ENCODE measurements around the gene SLC35F5. TPM values are rescaled to one million over a fixed set of nuclear protein-coding genes. Genes with fewer than 3 reads are reported as not detected.
"Not testable (repeated sequence)": the region's sequence is repeated elsewhere in the genome, so short reads cannot be mapped to it uniquely, and the experiment has no call there.

Gene SLC35F5
- polyA plus RNA-seq, 2 donors = 19.8 to 31.3 TPM

- H3K27me3 ChIP-seq (ENCODE audit: control insufficient read depth in 1 of 2, insufficient read depth in 2 of 2, low read length in 2 of 2) = no peaks in the 10 kb centered on the region
- no peaks in the 10 kb centered on the region for H3K9me3 ChIP-seq (ENCODE audit: control insufficient read depth in 2 of 2, insufficient read depth in 1 of 2, low read depth in 1 of 2, low read length in 1 of 2)
- no peak overlapping the region for H3K4me3 ChIP-seq (ENCODE audit: low read depth in 1 of 2, low read length in 2 of 2)
- H3K27ac ChIP-seq (ENCODE audit: low read depth in 2 of 2, low read length in 1 of 2) = no peak overlapping the region
- no peaks in the 10 kb centered on the region for H3K36me3 ChIP-seq (ENCODE audit: control insufficient read depth in 2 of 2, insufficient read depth in 2 of 2, low read length in 1 of 2)
- H3K4me1 ChIP-seq (ENCODE audit: control insufficient read depth in 2 of 2, insufficient read depth in 2 of 2, low read length in 1 of 2) = no peaks in the 10 kb centered on the region
- 89 to 94% methylated on average over 5 of the region's 5 CpGs for WGBS, 2 donors
These were observed 57.5 kb downstream of the SLC35F5 start for GRCh38 chr2:113698892-113699447.

- WGBS, 2 donors = 94 to 97% methylated on average over 2 of the region's 2 CpGs
- H3K36me3 ChIP-seq (ENCODE audit: control insufficient read depth in 2 of 2, insufficient read depth in 2 of 2, low read length in 1 of 2); H3K4me3 ChIP-seq (ENCODE audit: low read depth in 1 of 2, low read length in 2 of 2); H3K4me1 ChIP-seq (ENCODE audit: control insufficient read depth in 2 of 2, insufficient read depth in 2 of 2, low read length in 1 of 2); H3K27me3 ChIP-seq (ENCODE audit: control insufficient read depth in 1 of 2, insufficient read depth in 2 of 2, low read length in 2 of 2); H3K27ac ChIP-seq (ENCODE audit: low read depth in 2 of 2, low read length in 1 of 2); H3K9me3 ChIP-seq (ENCODE audit: control insufficient read depth in 2 of 2, insufficient read depth in 1 of 2, low read depth in 1 of 2, low read length in 1 of 2): not testable (repeated sequence)
These were observed 58.2 kb downstream of the SLC35F5 start for GRCh38 chr2:113698251-113698650.

- Histone ChIP-seq H3K4me1 (ENCODE audit: control insufficient read depth in 2 of 2, insufficient read depth in 2 of 2, low read length in 1 of 2) (peaks cover 0 to 2% of the 10 kb centered on the region in 2 donors), H3K36me3 (ENCODE audit: control insufficient read depth in 2 of 2, insufficient read depth in 2 of 2, low read length in 1 of 2) (no peaks in the 10 kb centered on the region), H3K27ac (ENCODE audit: low read depth in 2 of 2, low read length in 1 of 2) (no peak overlapping the region), H3K9me3 (ENCODE audit: control insufficient read depth in 2 of 2, insufficient read depth in 1 of 2, low read depth in 1 of 2, low read length in 1 of 2) (no peaks in the 10 kb centered on the region), H3K4me3 (ENCODE audit: low read depth in 1 of 2, low read length in 2 of 2) (no peak overlapping the region), H3K27me3 (ENCODE audit: control insufficient read depth in 1 of 2, insufficient read depth in 2 of 2, low read length in 2 of 2) (no peaks in the 10 kb centered on the region)
- WGBS, 2 donors = 96 to 97% methylated on average over 4 of the region's 4 CpGs
These were observed 58.9 kb downstream of the SLC35F5 start for GRCh38 chr2:113697516-113697915.

GRCh38 chr2:113694438-113694837, 62.0 kb downstream of the SLC35F5 start:
- H3K36me3 ChIP-seq (ENCODE audit: control insufficient read depth in 2 of 2, insufficient read depth in 2 of 2, low read length in 1 of 2) = no peaks in the 10 kb centered on the region
- H3K9me3 ChIP-seq (ENCODE audit: control insufficient read depth in 2 of 2, insufficient read depth in 1 of 2, low read depth in 1 of 2, low read length in 1 of 2) = no peaks in the 10 kb centered on the region
- no peak overlapping the region for H3K27ac ChIP-seq (ENCODE audit: low read depth in 2 of 2, low read length in 1 of 2)
- H3K4me1 ChIP-seq (ENCODE audit: control insufficient read depth in 2 of 2, insufficient read depth in 2 of 2, low read length in 1 of 2) = peaks cover 0 to 2% of the 10 kb centered on the region in 2 donors
- H3K27me3 ChIP-seq (ENCODE audit: control insufficient read depth in 1 of 2, insufficient read depth in 2 of 2, low read length in 2 of 2) = no peaks in the 10 kb centered on the region
- no peak overlapping the region for H3K4me3 ChIP-seq (ENCODE audit: low read depth in 1 of 2, low read length in 2 of 2)
- 69 to 71% methylated on average over 9 of the region's 9 CpGs for WGBS, 2 donors

- H3K9me3 ChIP-seq (ENCODE audit: control insufficient read depth in 2 of 2, insufficient read depth in 1 of 2, low read depth in 1 of 2, low read length in 1 of 2) = no peaks in the 10 kb centered on the region
- no peaks in the 10 kb centered on the region for H3K36me3 ChIP-seq (ENCODE audit: control insufficient read depth in 2 of 2, insufficient read depth in 2 of 2, low read length in 1 of 2)
- no peak overlapping the region for H3K4me3 ChIP-seq (ENCODE audit: low read depth in 1 of 2, low read length in 2 of 2)
- 69 to 70% methylated on average over 3 of the region's 3 CpGs for WGBS, 2 donors
- peaks cover 0 to 2% of the 10 kb centered on the region in 2 donors for H3K4me1 ChIP-seq (ENCODE audit: control insufficient read depth in 2 of 2, insufficient read depth in 2 of 2, low read length in 1 of 2)
- H3K27me3 ChIP-seq (ENCODE audit: control insufficient read depth in 1 of 2, insufficient read depth in 2 of 2, low read length in 2 of 2) = no peaks in the 10 kb centered on the region
- no peak overlapping the region for H3K27ac ChIP-seq (ENCODE audit: low read depth in 2 of 2, low read length in 1 of 2)
These were observed 63.6 kb downstream of the SLC35F5 start for GRCh38 chr2:113692698-113693428.

- not testable (repeated sequence) for H3K4me1 ChIP-seq (ENCODE audit: control insufficient read depth in 2 of 2, insufficient read depth in 2 of 2, low read length in 1 of 2); H3K36me3 ChIP-seq (ENCODE audit: control insufficient read depth in 2 of 2, insufficient read depth in 2 of 2, low read length in 1 of 2); H3K27me3 ChIP-seq (ENCODE audit: control insufficient read depth in 1 of 2, insufficient read depth in 2 of 2, low read length in 2 of 2); H3K27ac ChIP-seq (ENCODE audit: low read depth in 2 of 2, low read length in 1 of 2); H3K4me3 ChIP-seq (ENCODE audit: low read depth in 1 of 2, low read length in 2 of 2); H3K9me3 ChIP-seq (ENCODE audit: control insufficient read depth in 2 of 2, insufficient read depth in 1 of 2, low read depth in 1 of 2, low read length in 1 of 2)
- WGBS, 2 donors = 52 to 55% methylated on average over 3 of the region's 3 CpGs
These were observed 65.6 kb downstream of the SLC35F5 start for GRCh38 chr2:113690871-113691270.

GRCh38 chr2:113686537-113686936, 69.9 kb downstream of the SLC35F5 start:
- H3K9me3 ChIP-seq (ENCODE audit: control insufficient read depth in 2 of 2, insufficient read depth in 1 of 2, low read depth in 1 of 2, low read length in 1 of 2) = no peaks in the 10 kb centered on the region
- no peak overlapping the region for H3K4me3 ChIP-seq (ENCODE audit: low read depth in 1 of 2, low read length in 2 of 2)
- no peaks in the 10 kb centered on the region for H3K27me3 ChIP-seq (ENCODE audit: control insufficient read depth in 1 of 2, insufficient read depth in 2 of 2, low read length in 2 of 2)
- WGBS, 2 donors = 79 to 85% methylated on average over 2 of the region's 2 CpGs
- H3K4me1 ChIP-seq (ENCODE audit: control insufficient read depth in 2 of 2, insufficient read depth in 2 of 2, low read length in 1 of 2) = no peaks in the 10 kb centered on the region
- H3K36me3 ChIP-seq (ENCODE audit: control insufficient read depth in 2 of 2, insufficient read depth in 2 of 2, low read length in 1 of 2) = no peaks in the 10 kb centered on the region
- H3K27ac ChIP-seq (ENCODE audit: low read depth in 2 of 2, low read length in 1 of 2) = no peak overlapping the region

- Histone ChIP-seq H3K4me3 (ENCODE audit: low read depth in 1 of 2, low read length in 2 of 2) (no peak overlapping the region), H3K9me3 (ENCODE audit: control insufficient read depth in 2 of 2, insufficient read depth in 1 of 2, low read depth in 1 of 2, low read length in 1 of 2) (no peaks in the 10 kb centered on the region)
- 90 to 92% methylated on average over 8 of the region's 8 CpGs for WGBS, 2 donors
These were observed 71.0 kb downstream of the SLC35F5 start for GRCh38 chr2:113685471-113685870.

GRCh38 chr2:113679457-113679856, 77.0 kb downstream of the SLC35F5 start:
- 86 to 88% methylated on average over 8 of the region's 8 CpGs for WGBS, 2 donors
- Histone ChIP-seq H3K4me3 (ENCODE audit: low read depth in 1 of 2, low read length in 2 of 2) (no peak overlapping the region), H3K27ac (ENCODE audit: low read depth in 2 of 2, low read length in 1 of 2) (no peak overlapping the region), H3K27me3 (ENCODE audit: control insufficient read depth in 1 of 2, insufficient read depth in 2 of 2, low read length in 2 of 2) (no peaks in the 10 kb centered on the region), H3K36me3 (ENCODE audit: control insufficient read depth in 2 of 2, insufficient read depth in 2 of 2, low read length in 1 of 2) (no peaks in the 10 kb centered on the region), H3K4me1 (ENCODE audit: control insufficient read depth in 2 of 2, insufficient read depth in 2 of 2, low read length in 1 of 2) (no peaks in the 10 kb centered on the region), H3K9me3 (ENCODE audit: control insufficient read depth in 2 of 2, insufficient read depth in 1 of 2, low read depth in 1 of 2, low read length in 1 of 2) (no peaks in the 10 kb centered on the region)

More at GRCh38 chr2:113685471-113685870, 71.0 kb downstream of the SLC35F5 start:
- H3K27me3 ChIP-seq (ENCODE audit: control insufficient read depth in 1 of 2, insufficient read depth in 2 of 2, low read length in 2 of 2) = no peaks in the 10 kb centered on the region
- no peak overlapping the region for H3K27ac ChIP-seq (ENCODE audit: low read depth in 2 of 2, low read length in 1 of 2)
- H3K36me3 ChIP-seq (ENCODE audit: control insufficient read depth in 2 of 2, insufficient read depth in 2 of 2, low read length in 1 of 2) = no peaks in the 10 kb centered on the region
- H3K4me1 ChIP-seq (ENCODE audit: control insufficient read depth in 2 of 2, insufficient read depth in 2 of 2, low read length in 1 of 2) = no peaks in the 10 kb centered on the region

GRCh38 chr2:113677330-113677729, 79.1 kb downstream of the SLC35F5 start:
- Histone ChIP-seq H3K4me3 (ENCODE audit: low read depth in 1 of 2, low read length in 2 of 2) (no peak overlapping the region), H3K27ac (ENCODE audit: low read depth in 2 of 2, low read length in 1 of 2) (no peak overlapping the region), H3K9me3 (ENCODE audit: control insufficient read depth in 2 of 2, insufficient read depth in 1 of 2, low read depth in 1 of 2, low read length in 1 of 2) (no peaks in the 10 kb centered on the region), H3K27me3 (ENCODE audit: control insufficient read depth in 1 of 2, insufficient read depth in 2 of 2, low read length in 2 of 2) (no peaks in the 10 kb centered on the region), H3K4me1 (ENCODE audit: control insufficient read depth in 2 of 2, insufficient read depth in 2 of 2, low read length in 1 of 2) (no peaks in the 10 kb centered on the region), H3K36me3 (ENCODE audit: control insufficient read depth in 2 of 2, insufficient read depth in 2 of 2, low read length in 1 of 2) (no peaks in the 10 kb centered on the region)
- 71 to 79% methylated on average over 2 of the region's 2 CpGs for WGBS, 2 donors
